ENCODE results near the gene SLC16A3.
"Not testable (repeated sequence)": the region's sequence is repeated elsewhere in the genome, so short reads cannot be mapped to it uniquely, and the experiment has no call there.

Gene SLC16A3

DNA sequence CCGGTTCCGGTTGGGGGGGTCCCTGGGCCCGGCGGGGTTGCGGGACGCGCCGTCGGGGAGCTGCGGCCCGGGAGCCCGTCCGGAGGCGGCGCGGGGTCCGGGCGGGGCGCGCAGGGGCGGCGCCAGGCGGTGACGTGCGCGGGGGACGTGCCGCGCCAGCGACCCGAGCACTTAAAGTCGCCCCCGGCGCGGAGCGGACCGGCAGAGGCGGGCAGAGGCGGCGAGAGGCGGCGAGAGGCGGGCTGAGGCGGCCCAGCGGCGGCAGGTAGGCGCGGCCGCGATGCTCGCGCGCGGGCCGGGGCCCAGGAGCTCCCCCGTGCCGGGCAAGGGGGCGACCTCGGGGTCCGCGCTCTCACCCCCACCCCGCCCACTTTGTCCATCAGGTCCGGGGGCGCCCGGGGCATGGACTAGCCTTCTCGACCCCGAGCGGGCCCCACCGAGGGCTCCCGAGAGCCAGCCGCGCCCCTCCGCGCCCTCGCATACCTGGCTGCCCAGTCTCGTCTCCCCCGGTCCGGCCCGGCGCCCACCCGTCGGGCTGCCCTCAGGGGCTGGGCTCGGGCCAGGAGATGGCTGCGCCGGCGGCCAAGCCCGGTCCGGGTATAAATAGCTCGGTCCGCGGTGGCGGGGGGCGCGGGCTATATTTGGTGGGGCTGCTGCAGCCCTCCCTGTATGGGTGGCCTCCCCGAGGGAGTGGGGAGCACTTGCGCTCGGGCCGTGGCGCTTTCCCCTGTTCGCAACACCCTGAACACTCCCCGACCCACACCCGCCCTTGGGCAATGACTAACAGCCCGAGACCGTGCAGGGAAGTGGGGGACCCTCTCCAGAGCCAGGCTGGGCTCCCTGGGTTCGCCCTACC lies at the start of gene SLC16A3:
Gene SLC16A3 (plus strand): TSS at position 201 of the 856 bp plus-strand sequence. CDS start 6,967 bp downstream, outside the sequence.
- DNase-seq = no peak

DNA sequence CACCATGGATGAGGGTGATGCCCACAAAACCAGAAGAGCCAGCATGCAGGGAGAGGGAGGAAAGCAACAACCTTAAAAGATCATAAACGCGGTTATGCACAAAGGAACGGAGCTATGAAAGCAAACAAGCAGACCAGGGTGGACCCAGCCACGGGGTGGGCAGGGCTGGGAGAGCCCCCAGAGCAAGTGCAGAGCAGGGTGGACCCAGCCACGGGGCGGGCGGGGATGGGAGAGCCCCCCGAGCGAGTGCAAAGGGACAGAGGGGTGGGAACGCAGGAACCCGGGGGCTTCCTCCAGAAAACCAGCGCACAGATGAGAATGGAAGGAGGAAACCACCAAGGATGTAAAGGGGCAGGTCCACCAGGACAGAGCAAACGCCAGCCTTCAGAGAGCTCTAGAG lies 49.4 kb upstream of the SLC16A3 start:
- no peak for DNase-seq

DNA sequence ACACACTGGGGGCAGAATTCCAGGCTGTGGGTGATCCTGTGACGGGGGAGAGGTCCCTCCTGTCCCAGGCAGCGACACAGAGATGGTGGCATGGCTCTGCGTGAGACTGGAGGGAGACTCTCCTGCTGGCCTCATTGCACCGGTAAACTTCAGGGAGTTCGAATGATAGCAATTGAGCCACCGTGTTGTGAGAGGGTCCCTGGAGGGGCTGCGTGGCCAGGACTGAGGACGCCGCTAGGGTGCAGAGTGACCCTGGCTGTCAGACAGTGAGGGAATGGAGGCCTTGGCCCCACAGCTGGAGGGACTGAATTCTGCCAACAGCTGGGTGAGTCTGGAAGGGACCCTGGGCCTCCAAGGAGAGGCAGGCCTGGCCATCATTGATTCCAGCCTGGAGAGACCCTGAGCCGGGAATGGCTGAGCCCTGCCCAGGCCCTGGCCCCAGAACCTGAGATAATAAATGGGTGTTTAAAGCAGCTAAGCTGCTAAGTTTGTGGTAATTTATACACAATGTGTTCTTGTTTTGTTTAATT lies 48.8 kb upstream of the SLC16A3 start:
- no peak for DNase-seq

DNA sequence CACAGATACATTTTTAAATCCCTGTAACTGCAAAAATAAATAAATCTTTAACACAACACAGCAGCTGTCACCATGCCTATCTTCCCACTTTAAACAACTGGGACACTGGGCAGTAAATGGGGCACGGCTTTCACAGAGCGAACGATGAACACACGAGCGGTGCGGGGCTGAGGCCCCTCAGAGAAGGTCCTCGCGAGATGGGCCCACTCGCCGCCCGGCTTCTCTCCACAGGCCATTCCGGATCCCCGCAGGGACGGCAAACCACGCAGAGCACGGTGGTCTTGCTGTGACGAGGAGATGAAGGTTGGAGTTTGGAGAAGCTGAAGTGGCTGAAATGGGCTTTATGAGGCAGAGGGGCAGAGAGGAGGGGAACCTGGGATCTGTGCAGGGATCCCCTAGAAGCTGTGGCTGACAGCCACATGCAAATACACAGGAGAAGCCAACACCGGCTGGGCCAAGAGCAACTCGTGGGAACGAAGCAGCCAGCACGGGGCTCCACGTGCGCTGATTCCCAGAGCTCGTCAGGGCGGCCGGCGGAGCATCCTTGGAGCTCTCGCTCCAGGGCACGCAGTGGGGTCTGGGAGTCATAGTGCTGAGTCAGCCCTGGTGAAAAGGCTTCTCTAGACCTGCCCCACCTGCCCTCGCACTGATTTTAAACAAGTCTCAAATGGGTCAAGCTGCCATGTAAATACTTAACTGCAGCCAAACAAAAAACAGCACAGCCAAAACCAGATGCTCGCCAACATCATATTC lies 47.9 kb upstream of the SLC16A3 start:
- no peak for DNase-seq

DNA sequence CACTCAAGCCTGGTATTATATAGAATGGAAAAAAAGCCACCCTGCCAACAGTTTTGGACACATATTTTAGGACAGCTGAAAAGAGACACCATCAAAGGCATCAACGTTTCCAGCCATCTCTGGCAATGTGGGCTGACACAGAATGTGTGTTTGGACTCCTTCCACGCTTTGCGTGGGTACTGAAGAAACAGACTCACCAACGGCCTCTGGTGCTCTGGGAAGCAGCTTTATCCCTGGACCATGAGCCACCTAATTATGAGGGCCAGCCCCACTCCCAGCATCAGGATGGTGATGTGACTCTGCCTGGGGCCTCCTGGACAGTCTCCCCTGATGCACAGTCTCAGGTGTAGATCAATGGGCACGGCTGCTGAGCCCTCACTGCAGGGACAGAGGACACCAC lies 44.1 kb upstream of the SLC16A3 start:
- no peak for DNase-seq

DNA sequence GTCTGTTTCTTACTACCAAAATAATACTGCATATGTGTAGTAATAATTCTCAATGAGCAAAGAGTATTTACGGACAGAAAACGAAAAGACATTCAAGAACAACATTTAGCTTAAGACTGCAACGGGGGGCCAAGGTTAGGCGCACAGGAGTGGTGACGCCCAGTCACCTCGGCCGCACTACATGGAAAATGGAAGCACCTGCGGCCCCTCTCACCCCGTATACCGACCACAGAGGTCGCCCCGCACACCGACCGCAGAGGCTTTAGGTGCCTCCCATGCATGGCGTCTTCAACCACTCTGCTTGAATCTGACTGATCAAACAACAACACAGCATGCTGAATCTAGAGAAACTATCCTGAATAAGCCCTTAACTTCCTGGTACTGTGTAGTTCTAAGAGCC lies 42.6 kb upstream of the SLC16A3 start:
- no peak for DNase-seq

DNA sequence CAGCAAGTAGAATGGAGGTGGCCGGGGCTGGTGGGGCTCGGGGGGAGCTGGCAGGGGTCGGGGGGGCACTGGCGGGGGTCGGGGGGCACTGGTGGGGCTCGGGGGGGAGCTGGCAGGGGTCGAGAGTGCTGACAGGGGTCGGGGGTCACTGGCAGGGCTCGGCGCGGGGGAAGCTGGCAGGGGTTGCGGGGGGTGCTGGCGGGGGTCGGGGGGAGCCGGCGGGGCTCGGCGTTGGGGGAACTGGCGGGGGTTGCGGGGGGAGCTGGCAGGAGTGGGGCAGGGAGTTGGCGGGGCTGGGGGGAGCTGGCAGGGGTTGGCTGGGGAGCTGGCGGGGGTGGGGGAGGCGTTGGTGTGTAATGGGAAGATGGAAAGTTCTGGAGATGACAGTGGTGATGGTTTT lies 41.3 kb upstream of the SLC16A3 start:
- no peak for DNase-seq

DNA sequence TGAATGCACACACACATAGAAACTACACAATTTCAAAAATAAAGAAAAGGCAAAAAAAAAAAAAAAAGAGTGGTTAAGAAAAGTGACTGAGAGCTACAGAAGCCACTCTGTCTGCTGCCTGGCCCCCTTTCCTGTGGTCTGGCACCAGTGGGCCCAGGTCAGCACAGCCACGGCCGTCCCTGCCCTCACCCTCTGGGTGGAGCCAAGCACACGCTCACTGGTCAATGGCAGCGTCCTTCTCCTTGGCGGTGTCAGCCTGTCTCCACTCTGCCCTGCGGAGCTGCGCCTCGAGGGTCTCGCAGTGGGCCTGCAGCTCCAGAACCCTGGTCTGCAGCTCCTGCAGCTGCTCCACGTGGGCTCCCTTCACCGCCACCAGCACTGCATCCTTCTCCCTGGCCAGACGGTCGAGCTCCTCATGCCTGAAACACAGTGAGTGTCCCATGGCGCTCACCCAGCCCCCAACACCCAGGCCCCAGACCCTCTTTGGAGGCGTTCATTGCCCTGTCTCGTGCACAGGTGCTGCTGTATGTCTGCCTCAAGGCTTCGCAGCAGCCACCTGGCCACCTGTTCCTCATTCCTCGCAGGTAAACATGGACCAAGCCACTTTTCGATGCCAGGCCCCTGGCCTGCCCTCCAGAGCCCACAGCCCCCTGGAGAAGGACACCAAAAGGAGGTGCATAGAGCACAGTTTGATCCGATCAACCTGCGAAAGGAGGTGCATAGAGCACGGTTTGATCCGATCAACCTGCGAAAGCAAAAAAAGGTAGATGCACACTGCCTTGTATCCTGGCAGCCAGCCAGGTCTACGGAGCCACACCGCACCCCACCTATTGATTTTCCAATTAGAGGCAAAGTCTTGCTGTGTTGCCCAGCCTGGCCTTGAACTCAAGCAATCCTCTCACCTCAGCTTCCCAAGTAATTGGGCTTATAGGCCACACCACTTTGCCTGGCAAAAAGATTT lies 40.6 kb upstream of the SLC16A3 start:
- DNase-seq = no peak

DNA sequence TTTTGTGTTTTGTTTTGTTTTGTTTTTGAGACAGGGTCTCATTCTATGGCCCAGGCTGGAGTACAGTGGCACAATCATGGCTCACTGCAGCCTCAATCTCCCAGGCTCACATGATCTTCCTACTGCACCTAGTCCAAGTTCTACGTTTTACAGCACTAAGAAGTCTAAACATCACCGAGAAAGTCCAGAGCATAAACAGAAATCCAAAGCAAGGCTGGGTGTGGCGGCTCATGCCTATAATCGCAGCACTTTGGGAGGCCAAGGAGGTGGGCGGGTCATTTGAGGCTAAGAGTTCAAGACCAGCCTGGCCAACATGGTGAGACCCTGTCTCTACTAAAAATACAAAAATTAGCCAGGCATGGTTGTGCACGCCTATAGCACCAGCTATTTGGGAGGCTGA lies 35.8 kb upstream of the SLC16A3 start:
- DNase-seq = not testable (repeated sequence)

DNA sequence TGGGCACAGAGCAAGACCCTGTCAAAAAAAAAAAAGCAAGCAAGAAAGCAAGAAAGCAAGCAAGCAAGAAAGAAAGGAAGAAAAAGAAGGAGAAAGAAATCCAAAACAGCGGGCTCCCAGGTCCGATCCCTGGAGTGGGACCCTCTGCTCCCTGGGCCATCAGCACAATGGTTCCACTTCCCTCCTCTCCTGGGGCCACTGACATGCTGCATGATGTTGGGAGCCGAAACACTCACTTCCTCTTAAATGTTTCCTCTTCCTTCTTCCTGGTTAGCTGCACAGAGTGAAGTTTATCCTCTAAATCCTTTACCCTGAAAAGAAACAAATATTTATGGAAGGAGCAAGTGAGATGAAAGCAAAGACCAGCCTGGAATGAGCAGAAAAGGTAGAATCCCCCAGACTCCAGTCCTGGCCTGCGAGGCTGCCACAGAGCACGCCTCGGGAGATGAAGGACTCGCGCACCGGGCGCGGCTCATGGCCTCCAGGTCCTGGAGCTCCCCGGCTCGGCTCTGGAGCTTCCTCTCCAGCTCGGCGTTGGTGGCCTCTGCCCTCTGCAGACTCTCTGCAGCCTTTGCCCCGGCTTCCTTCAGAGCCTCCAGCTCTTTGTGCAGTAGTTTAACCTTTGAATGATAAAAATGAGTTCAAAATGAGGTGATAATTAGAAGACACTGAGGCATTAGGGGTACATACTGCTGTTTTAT lies 35.2 kb upstream of the SLC16A3 start:
- no peak for DNase-seq

DNA sequence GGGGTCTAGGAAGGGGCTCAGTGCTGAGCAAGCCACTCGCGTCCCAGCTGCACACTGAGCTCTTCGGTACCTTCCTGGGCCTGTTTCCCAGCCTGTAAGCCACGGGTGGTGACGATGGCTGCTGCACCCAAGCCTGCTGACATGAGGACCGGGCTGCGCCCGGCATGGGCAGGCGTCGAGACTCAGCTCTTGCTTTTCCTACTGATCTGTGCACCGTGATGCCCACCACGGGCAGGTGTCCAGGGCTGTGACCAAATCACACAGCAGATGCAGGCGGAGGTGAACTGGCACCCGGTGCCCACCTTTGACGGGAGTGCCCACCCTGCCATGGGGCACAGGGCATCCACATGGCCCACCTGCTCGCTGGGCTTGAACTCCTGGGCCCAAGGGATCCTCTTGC lies 34.1 kb upstream of the SLC16A3 start:
- DNase-seq = no peak

DNA sequence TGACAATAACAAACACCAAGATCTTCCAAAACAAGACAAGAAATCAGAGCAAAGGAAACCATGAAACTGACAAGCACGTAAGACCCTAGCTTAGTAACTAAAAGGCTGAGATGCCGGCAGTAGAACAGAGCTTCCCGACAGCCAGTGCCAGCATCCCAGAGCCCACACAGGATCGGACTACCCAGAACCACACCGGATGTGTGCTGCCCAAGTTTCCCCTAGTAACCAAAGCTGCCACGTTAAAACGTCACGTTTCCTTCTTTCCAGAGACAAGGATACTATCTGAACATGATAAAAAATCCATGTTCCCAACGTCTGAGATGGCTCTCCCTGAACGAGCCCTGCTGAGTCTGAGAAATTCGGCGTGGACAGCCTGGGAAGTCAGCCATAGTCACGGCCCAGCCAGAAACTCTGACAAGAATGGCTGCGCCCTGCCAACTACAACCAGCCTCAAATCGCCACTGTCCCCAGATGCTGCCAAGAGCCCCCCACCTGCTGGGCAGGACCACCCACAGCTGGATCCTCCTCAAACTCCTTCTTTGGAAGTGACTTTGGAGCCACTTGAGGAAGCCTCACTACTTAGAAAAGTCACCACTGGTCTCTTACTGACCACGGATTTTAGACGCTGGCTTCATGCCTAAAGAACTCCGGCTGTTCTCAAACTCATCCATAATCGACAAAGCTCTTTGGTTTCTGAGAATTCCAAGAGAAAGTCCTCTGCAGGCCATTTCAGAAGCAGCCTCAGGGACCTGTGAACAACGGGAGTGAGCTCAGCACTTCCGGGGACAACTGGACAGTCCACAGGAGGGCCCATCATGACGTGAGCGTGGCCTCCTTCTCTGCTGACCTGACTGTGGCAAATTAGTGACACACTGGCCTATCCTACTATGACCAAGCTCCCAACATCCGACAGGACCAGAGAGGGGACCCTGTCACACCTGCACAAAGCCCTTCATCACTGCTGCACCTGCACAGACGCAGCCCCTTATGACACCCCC lies 32.9 kb upstream of the SLC16A3 start:
- DNase-seq = no peak

DNA sequence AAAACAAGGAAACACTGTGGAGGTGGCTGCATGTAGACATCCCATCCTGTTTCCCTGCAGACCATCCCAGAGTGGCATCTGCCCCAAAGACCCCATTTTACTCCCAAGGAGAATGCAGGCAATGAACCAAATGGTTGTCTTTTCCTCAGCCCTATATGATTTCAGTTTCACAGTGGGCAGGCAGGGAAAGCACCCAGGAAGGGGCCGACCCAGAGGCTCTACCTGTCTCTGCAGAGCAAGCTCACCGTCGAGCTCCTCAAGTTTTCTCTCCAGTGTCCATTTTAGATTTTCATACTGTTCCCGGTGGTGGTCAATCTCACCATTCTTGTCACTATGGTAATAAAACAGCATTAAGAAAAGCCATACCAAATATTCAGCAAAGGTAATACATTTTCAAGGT lies 30.8 kb upstream of the SLC16A3 start:
- DNase-seq = no peak

DNA sequence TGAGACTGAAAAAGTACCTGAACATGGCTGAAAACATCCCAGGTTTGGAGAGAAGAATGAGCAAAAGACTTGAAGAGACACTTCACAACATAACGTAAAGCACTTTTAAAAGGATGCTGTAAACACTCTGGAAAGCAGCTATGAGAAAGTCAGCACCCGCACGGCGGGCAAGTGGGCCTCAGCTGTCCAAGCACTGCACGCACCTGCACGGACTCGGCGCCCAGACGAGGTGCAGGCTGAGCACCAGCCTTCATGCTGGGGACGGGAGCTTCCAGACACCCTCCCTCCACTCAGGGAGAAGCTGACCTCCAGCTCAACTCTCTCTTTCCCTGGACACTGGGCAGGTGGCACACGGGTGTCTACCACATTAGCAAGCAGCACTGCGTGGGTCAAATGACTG lies 29.3 kb upstream of the SLC16A3 start:
- no peak for DNase-seq

DNA sequence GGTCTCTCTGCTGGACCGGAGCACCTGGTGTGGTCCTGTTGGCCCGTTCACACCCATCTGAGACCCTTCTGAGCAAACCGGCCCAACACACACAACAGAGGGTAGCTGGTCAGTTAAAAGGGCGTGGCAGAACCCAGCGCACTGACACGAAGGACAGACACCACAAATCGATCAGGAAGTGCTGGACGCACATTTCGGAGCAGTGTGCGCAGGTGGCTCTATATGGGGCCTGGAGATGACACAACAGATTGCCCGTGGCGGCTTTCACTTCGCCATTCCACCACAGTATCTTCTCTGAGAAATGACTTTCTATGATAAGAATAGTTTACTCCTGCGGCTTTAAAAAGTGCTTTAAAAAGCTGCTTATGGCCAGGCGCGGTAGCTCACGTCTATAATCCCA lies 28.7 kb upstream of the SLC16A3 start:
- no peak for DNase-seq

DNA sequence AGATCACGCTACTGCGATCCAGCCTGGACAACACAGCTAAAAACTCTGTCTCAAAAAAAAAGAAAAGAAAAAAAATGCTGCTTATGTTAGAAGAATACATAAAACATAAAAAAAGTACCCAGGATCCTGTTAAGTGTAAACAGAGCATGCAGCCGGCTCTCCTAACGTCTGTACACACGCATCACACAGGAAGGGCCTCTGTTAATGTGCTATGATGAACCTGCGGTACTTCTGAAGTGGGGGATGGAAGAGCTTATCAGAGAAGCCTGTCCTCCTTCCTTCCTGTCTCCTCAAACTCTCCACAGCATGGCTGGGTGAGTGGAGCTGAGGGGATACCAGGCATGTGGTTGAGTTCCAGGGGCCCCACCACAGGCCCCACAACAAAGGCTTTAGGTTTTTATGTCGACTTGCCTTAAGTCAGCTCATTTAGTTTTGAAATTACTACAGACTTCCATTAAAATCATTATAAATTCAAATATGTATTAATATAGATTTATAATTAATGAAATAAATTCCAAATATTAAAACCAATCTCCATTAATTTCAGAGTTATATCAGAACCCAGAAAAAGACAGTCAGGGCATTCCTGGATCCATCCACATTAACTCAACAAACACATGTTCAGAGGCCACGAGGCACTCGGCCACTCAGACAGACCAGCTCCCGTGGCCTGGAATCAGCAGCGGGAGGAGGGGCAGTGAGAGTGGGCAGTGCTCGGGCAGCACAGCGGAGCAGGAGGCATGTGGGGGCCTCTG lies 27.9 kb upstream of the SLC16A3 start:
- DNase-seq = no peak

DNA sequence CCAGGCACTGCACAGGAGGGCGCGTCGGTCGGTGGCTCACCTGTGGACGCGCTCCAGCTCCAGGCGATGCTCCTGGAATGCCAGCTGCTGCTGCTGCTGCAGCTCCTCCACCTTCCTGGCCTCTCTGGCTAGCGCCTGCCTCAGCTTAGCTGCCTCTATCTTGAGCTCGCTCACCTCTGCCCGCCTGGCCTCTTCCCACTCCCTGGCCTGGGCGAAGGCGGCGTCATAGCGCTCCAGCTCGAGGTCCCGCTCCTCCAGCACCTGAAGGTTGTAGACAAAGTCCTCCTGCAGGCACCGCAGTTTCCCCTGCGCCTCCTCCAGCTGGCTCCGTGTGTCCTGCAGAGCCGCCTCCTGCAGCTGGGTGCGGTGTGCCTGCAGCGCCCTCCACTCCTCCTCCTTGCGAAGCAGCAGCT lies 27.3 kb upstream of the SLC16A3 start:
- no peak for DNase-seq

DNA sequence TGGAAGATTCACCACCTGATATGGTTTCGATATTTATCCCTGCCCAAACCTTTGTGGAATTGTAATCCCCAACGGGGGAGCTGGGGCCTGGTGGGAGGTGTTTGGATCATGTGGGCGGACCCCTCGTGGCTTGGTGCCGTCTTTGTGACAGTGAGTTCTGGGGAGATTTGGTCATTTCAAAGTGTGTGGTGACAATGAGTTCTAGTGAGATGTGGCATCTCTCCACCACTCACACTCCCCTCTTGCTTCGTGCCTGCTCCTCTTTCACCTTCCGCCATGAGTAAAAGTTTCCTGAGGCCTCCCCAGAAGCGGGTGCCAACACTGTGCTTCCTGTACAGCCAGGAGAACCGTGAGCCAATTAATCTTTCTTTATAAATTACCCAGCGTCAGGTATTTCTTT lies 25.9 kb upstream of the SLC16A3 start:
- DNase-seq = no peak

DNA sequence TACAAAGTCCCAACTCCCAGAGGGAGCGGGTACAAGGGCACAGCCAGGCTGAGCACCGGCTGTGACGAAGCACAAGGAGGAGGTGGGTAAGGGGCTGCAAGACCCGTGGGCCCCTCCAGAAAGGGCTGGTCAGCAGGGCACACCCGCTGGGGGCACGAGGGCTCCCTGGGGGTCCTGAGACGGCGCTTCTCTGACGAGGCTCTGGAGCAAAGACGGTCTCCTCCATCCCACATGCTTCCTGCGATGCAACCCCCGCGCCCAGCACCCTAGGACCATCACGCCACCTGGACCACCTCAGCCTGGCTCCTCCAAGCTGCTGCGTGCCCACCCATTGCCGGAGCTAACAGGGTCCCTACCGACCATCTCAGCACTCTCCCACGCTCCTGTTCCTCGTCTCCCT lies 24.9 kb upstream of the SLC16A3 start:
- DNase-seq = no peak
